A549 (cell line): ENCODE results near the gene ISLR2. TPM values are rescaled to one million over a fixed set of nuclear protein-coding genes. Genes with fewer than 3 reads are reported as not detected.

Source experiments
- ATAC-seq, 2 experiments: fragments of 200-7000 bp in 1 of 2; fragments of >200 bp in 1 of 2; cut with Nextera tagmentation in 1 of 2; cut with Tn5 transposase in 1 of 2; 3 replicates each; pipeline versions ENCODE4 v1.8.0 to v1.9.1; 2018 to 2020; ENCODE audit warnings: mild to moderate bottlenecking in 1 of 2, moderate library complexity in 1 of 2
- CTCF ChIA-PET: fragments of 300-600 bp; sonication (Branson Sonifier 250); formaldehyde crosslinking; extraction: SDS; loops from one replicate; lab custom pipeline; 2021; ENCODE audit warnings: antibody characterized with exemption, inconsistent platforms; lab: Yijun Ruan, JAX
- POLR2A ChIA-PET: fragments of 350-600 bp; formaldehyde crosslinking; extraction: SDS; loops from one replicate; lab custom pipeline; 2021; ENCODE audit warnings: antibody characterized with exemption, inconsistent platforms; lab: Yijun Ruan, JAX
- DNase-seq, 2 experiments: peaks; one replicate each; pipeline versions ENCODE4 v3.0.0 to v3.0.0-alpha.2; 2011 to 2016; ENCODE audit warnings: low read depth in 1 of 2, low spot score in 1 of 2
- FAIRE-seq: peaks from 2 replicates; lab custom pipeline; 2011; peaks lifted over from hg19 to GRCh38; lab: Jason Lieb, UNC
- H3K27ac ChIP-seq, 2 experiments: fragments of >200 bp; sonication (Bioruptor Twin); formaldehyde crosslinking; 3 replicates each; pipeline ENCODE4 v1.5.1; 2016 to 2017
- H3K4me1 ChIP-seq: fragments of >200 bp; sonication (Bioruptor Twin); formaldehyde crosslinking; 3 replicates; pipeline ENCODE4 v1.6.1; 2016
- H3K4me2 ChIP-seq: fragments of >200 bp; sonication (Bioruptor Twin); formaldehyde crosslinking; 3 replicates; pipeline ENCODE4 v1.6.1; 2016
- H3K4me3 ChIP-seq: fragments of >200 bp; sonication (Bioruptor Twin); formaldehyde crosslinking; 3 replicates; pipeline ENCODE4 v1.5.1; 2016
- H3K9me3 ChIP-seq: fragments of >200 bp; sonication (Bioruptor Twin); formaldehyde crosslinking; 3 replicates; pipeline ENCODE4 v1.6.1; 2016
- BCL3 ChIP-seq: fragments of >200 bp; sonication (Bioruptor Twin); formaldehyde crosslinking; IDR thresholded peaks from 3 replicates; pipeline ENCODE4 v1.6.1; 2016
- CTCF ChIP-seq: fragments of >200 bp; sonication (Bioruptor Twin); formaldehyde crosslinking; IDR thresholded peaks from 3 replicates; pipeline ENCODE4 v1.5.1; 2016
- E2F6 ChIP-seq: IDR thresholded peaks from 2 replicates; pipeline ENCODE4 v1.6.1; 2012; ENCODE audit warnings: low read depth, borderline replicate concordance
- EHF ChIP-seq: fragments of 250-450 bp; sonication (Bioruptor Pico); IDR thresholded peaks from 2 replicates; pipeline ENCODE4 v1.5.0; 2020; ENCODE audit warnings: mild to moderate bottlenecking
- EP300 ChIP-seq, 2 experiments: fragments of >200 bp; sonication (Bioruptor Twin); formaldehyde crosslinking; IDR thresholded peaks; 2 replicates in 1 of 2; 3 replicates in 1 of 2; pipeline ENCODE4 v1.6.1; 2016 to 2017
- FOXS1 ChIP-seq: fragments of 250-450 bp; sonication (Bioruptor Pico); IDR thresholded peaks from 2 replicates; pipeline ENCODE4 v1.5.0; 2020; ENCODE audit warnings: mild to moderate bottlenecking, moderate library complexity
- GATA3 ChIP-seq: IDR thresholded peaks from 2 replicates; pipeline ENCODE4 v1.6.1; 2012; ENCODE audit warnings: borderline replicate concordance
- HDAC2 ChIP-seq: fragments of 200-600 bp; sonication (generic); IDR thresholded peaks from 2 replicates; pipeline ENCODE4 v1.6.1; 2016
- HES2 ChIP-seq: fragments of >200 bp; sonication (Bioruptor Twin); formaldehyde crosslinking; IDR thresholded peaks from 2 replicates; pipeline ENCODE4 v1.6.1; 2016
- HOXB13 ChIP-seq: fragments of 250-450 bp; sonication (Bioruptor Pico); IDR thresholded peaks from 2 replicates; pipeline ENCODE4 v1.5.0; 2020; ENCODE audit warnings: low read depth, mild to moderate bottlenecking, moderate library complexity
- JUN ChIP-seq, 2 experiments: fragments of >200 bp; sonication (Bioruptor Twin); formaldehyde crosslinking; IDR thresholded peaks; 2 replicates in 1 of 2; 3 replicates in 1 of 2; pipeline ENCODE4 v1.6.1; 2016 to 2017
- KDM1A ChIP-seq: fragments of 200-600 bp; sonication (generic); IDR thresholded peaks from 2 replicates; pipeline ENCODE4 v1.6.1; 2016; ENCODE audit warnings: low read depth, mild to moderate bottlenecking
- MAFK ChIP-seq: fragments of 450-650 bp; IDR thresholded peaks from 2 replicates; pipeline ENCODE4 v1.6.1; 2014; ENCODE audit not compliant: partially characterized antibody
- MYC ChIP-seq: IDR thresholded peaks from 2 replicates; pipeline ENCODE4 v1.6.1; 2012; ENCODE audit warnings: mild to moderate bottlenecking, inconsistent platforms, low read length, improper control_type of control experiment, borderline replicate concordance
- NFE2L2 ChIP-seq: fragments of 150-350 bp; conservative IDR thresholded peaks from 2 replicates; pipeline ENCODE4 v1.6.1; 2014; ENCODE audit warnings: low read length
- PBX3 ChIP-seq: IDR thresholded peaks from 2 replicates; pipeline ENCODE4 v1.6.1; 2012
- PHF8 ChIP-seq: fragments of 200-600 bp; sonication (generic); IDR thresholded peaks from 2 replicates; pipeline ENCODE4 v1.6.1; 2016; ENCODE audit warnings: low read depth, mild to moderate bottlenecking, antibody characterized with exemption, moderate library complexity, borderline replicate concordance
- RARB ChIP-seq: fragments of 250-450 bp; sonication (Bioruptor Pico); IDR thresholded peaks from 2 replicates; pipeline ENCODE4 v1.8.0; 2021; ENCODE audit warnings: mild to moderate bottlenecking, moderate library complexity
- TFCP2L1 ChIP-seq: fragments of 250-450 bp; sonication (Bioruptor Pico); IDR thresholded peaks from 2 replicates; pipeline ENCODE4 v1.5.0; 2021; ENCODE audit warnings: mild to moderate bottlenecking
- TP53 ChIP-seq: fragments of 250-450 bp; sonication (Bioruptor Pico); IDR thresholded peaks from 2 replicates; pipeline ENCODE4 v1.5.0; 2021; ENCODE audit warnings: mild to moderate bottlenecking, moderate library complexity
- ZFP36 ChIP-seq: fragments of 450-650 bp; IDR thresholded peaks from 2 replicates; pipeline ENCODE4 v1.6.1; 2014; ENCODE audit warnings: borderline replicate concordance; ENCODE audit not compliant: partially characterized antibody
- ZNF302 ChIP-seq: fragments of 250-450 bp; sonication (Bioruptor Pico); IDR thresholded peaks from 2 replicates; pipeline ENCODE4 v1.9.0; 2021; ENCODE audit warnings: inconsistent platforms, mild to moderate bottlenecking, moderate library complexity
- ZSCAN20 ChIP-seq: fragments of 250-450 bp; sonication (Bioruptor Pico); IDR thresholded peaks from 2 replicates; pipeline ENCODE4 v1.8.0; 2022; ENCODE audit warnings: mild to moderate bottlenecking, moderate library complexity
- WGBS: methylation state at CpG from one replicate; pipeline ENCODE4 v1.1.6; 2017; ENCODE audit errors: missing lambda C conversion rate; 5-methylcytosine and 5-hydroxymethylcytosine counted together
- polyA plus RNA-seq, 4 experiments: library from polyadenylated mRNA; depleted of rRNA in 3 of 4; stranded (reverse); fragments of >200 nt; fragmentation: RNase III in 1 of 4; extraction: RNeasy Plus Mini Kit Qiagen cat#74134 plus additional on column Dnase treatment in 1 of 4; gene quantifications; 2 replicates in 3 of 4; 3 replicates in 1 of 4; pipeline ENCODE4 v1.2.3, GENCODE V29; 2011 to 2017

The ISLR2 gene
- polyA plus RNA-seq, 2 of the 4 experiments (the other 2 are of a cell fraction): 0.12 to 0.17 TPM

- no peak overlapping the region for H3K4me2 ChIP-seq
- 16% methylated on average over 4 of the region's 4 CpGs for WGBS
- no peaks in the 10 kb centered on the region for H3K9me3 ChIP-seq
- ATAC-seq: no peak
- peaks cover 6% of the 10 kb centered on the region; the same call in 2 of the 3 replicates for H3K4me1 ChIP-seq
- TF ChIP-seq BCL3 (no peak), TP53 (CRISPR knock-in tag) (no peak), ZSCAN20 (CRISPR knock-in tag) (no peak), FOXS1 (CRISPR knock-in tag) (no peak), TFCP2L1 (CRISPR knock-in tag) (no peak), HOXB13 (CRISPR knock-in tag) (no peak), ZNF302 (CRISPR knock-in tag) (no peak), NFE2L2 (no peak), E2F6 (no peak), MAFK (no peak)
- DNase-seq: no peak
- no peak overlapping the region for H3K4me3 ChIP-seq
- no peak for FAIRE-seq
- CTCF ChIA-PET: interaction anchor here (1.2 to 1.9 kb wide), 4 partner anchors 148 to 200 kb away, joined by 3 to 5 read pairs (median 4); no protein-coding TSS in a partner anchor
- H3K27ac ChIP-seq: no peak overlapping the region
- POLR2A ChIA-PET: no interaction called here
These were observed 9.3 kb upstream of the ISLR2 start for GRCh38 chr15:74121039-74121438.

GRCh38 chr15:74121858-74122257 is 8.5 kb upstream of the ISLR2 start:
- POLR2A ChIA-PET: no interaction called here
- no peak for DNase-seq
- Histone ChIP-seq H3K4me3 (no peak overlapping the region), H3K9me3 (no peaks in the 10 kb centered on the region), H3K4me1 (peaks cover 6% of the 10 kb centered on the region; the same call in 2 of the 3 replicates), H3K4me2 (no peak overlapping the region), H3K27ac (no peak overlapping the region)
- no peak for FAIRE-seq
- TF ChIP-seq HES2 (no peak), TFCP2L1 (CRISPR knock-in tag) (no peak), GATA3 (no peak), MYC (no peak), HDAC2 (no peak), NFE2L2 (no peak), CTCF (no peak), E2F6 (no peak), JUN (IDR thresholded peaks at IDR 0.05) (no peak), EP300 (IDR thresholded peaks at IDR 0.05) (no peak), EHF (CRISPR knock-in tag) (no peak), KDM1A (no peak), ZFP36 (no peak), ZSCAN20 (CRISPR knock-in tag) (no peak), PHF8 (no peak), FOXS1 (CRISPR knock-in tag) (no peak), PBX3 (no peak), RARB (CRISPR knock-in tag) (no peak), BCL3 (no peak)
- no peak for ATAC-seq
- WGBS: no CpG with 5 or more reads among the region's 6 CpGs
- CTCF ChIA-PET: interaction anchor here (1.1 to 1.9 kb wide), 8 partner anchors 68 to 201 kb away, joined by 3 to 9 read pairs (median 5); no protein-coding TSS in a partner anchor
